Stimulated activated CD4-positive, alpha-beta T cell treated with anti-CD3 and anti-CD28 coated beads, Interleukin-12 subunit alpha, Interleukin-12 subunit beta, amount 100 ng/mL, for 24 hours (primary cell): ENCODE results near the gene KRTAP10-4.

Experiments used
- DNase-seq, 2 experiments: peaks; one replicate each; pipeline ENCODE4 v3.0.0-alpha.2; 2020; ENCODE audit warnings: low read depth in 2 of 2

KRTAP10-4 gene

DNA sequence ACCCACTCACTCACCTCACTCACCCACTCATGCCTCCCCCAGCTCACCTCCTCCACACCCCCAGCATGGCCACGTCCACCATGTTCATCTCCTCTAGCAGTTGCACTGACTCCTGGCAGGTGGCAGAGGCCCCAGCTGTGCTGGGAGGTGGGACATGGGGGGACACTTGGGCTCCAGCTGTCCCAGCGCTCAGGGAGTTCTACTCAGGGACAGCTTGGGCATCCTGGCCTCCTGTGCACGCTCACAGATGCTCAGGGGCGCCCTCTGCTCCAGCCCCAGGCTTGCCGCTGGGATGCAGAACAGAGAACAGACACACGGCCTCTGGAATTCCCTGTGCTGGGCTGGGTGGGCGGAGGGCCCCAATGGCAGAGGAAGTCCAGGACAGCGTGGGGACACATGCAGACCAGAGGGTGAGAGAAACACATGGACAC lies 43.6 kb downstream of the KRTAP10-4 start:
- DNase-seq = no peak

GRCh38 chr21:44618504-44618903 lies 45.0 kb downstream of the KRTAP10-4 start:
- DNase-seq = no peak

DNA sequence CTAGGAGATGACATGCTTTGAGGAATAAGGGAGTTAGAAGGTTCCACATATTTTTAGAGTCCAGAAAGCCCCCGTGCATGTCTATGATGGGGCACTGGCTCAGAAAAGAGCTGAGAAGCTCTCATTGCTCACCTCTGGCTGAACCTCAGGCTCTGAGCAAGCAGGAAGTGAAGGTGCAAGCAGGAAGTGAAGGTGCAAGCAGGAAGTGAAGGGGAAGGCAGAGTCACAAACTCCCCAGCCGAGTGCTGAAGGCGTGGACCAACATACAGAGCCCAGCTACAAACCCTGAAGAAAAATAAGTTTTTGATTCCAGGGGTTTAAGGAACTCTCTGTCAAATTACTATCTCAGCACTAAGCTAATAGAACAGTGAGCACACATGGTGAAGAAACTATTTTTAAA lies 45.4 kb downstream of the KRTAP10-4 start:
- DNase-seq = peak; percentile 12 to 28

DNA sequence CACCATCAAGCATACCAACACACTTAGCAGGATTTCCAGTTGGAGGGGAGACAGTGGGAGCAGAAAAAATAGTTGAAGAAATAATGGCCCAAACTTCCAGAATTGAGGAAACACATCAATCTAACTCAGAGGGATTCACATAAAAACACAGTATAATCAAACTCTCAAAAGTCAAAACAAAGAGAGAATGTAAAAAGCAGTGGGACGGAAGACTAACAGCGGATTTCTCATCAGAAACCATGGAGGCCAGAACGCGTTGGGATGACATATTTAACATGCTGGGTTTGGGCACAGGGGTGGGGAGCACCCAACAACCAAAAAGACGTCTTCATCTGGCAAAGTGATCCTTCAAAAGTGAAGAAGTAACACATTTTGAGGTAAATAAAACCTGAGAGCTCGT lies 46.4 kb downstream of the KRTAP10-4 start:
- DNase-seq = no peak

DNA sequence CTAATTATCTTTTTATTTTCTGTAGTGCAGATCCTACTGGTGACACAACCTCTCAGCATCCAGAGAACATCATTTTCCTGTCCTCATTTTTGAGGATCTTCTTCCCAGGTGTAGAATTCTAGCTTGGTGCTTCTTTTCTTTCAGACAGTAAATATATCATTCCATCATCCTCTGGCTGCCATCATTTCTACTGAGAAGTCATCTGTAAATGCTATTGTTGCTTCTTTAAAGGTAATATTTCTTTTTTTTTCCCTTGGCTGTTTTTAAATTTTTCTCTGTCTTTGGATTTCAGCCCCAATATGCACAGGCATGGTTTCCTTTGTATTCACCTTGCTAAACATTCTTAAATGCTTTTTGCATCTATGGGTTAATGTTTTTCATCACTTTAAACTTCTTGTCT lies 50.0 kb downstream of the KRTAP10-4 start:
- no peak for DNase-seq
